ENCODE measurements around the gene TTC7B. TPM values are rescaled to one million over a fixed set of nuclear protein-coding genes. Genes with fewer than 3 reads are reported as not detected.

TTC7B gene
- total RNA-seq, 2 experiments from 2014 or later = 5.6 to 6.5 TPM

- Mint-ChIP-seq H3K27me3 (ENCODE audit: low read depth) (peaks cover 2% of the 10 kb centered on the region), H3K9me3 (peaks cover 8% of the 10 kb centered on the region), H3K27ac (peak overlapping the region; percentile 80), H3K36me3 (ENCODE audit: low read depth) (no peaks in the 10 kb centered on the region), H3K4me1 (ENCODE audit: low read depth) (peaks cover 14% of the 10 kb centered on the region), H3K4me3 (peak overlapping the region; percentile 76)
- peak; percentile 92 for DNase-seq
- CTCF ChIA-PET = interaction anchor here (0.6 to 3.3 kb wide), 25 partner anchors 10 to 1349 kb away, joined by 3 to 14 read pairs (median 4); partner anchors contain the start of gene ATXN3
- intact Hi-C loops (cut with micrococcal nuclease) = loop anchor here (1.0 to 5.0 kb wide), 10 partner anchors 61 to 803 kb away; partner anchors contain the start of genes EFCAB11, NRDE2, PSMC1 and RPS6KA5
These were observed 58.0 kb downstream of the TTC7B start for GRCh38 chr14:90758028-90758889.

GRCh38 chr14:90757452-90757851 is 58.8 kb downstream of the TTC7B start:
- CTCF ChIA-PET = interaction anchor here (0.7 to 3.3 kb wide), 12 partner anchors 9 to 472 kb away, joined by 3 to 14 read pairs (median 4); no protein-coding TSS in a partner anchor
- Mint-ChIP-seq H3K27ac (no peak overlapping the region), H3K36me3 (ENCODE audit: low read depth) (no peaks in the 10 kb centered on the region), H3K9me3 (peaks cover 1% of the 10 kb centered on the region), H3K4me3 (peak overlapping the region; percentile 69), H3K4me1 (ENCODE audit: low read depth) (peaks cover 14% of the 10 kb centered on the region), H3K27me3 (ENCODE audit: low read depth) (peaks cover under 1% of the 10 kb centered on the region)
- DNase-seq = no peak
- intact Hi-C loops (cut with micrococcal nuclease) = loop anchor here (5.0 kb wide), 2 partner anchors 240 to 415 kb away; no protein-coding TSS in a partner anchor

- no peaks in the 10 kb centered on the region for H3K36me3 Mint-ChIP-seq (ENCODE audit: low read depth)
- peak overlapping the region; percentile 69 for H3K4me3 Mint-ChIP-seq
- intact Hi-C loops (cut with micrococcal nuclease) = loop anchor here (5.0 kb wide), 2 partner anchors 240 to 415 kb away; no protein-coding TSS in a partner anchor
- no peak overlapping the region for H3K27ac Mint-ChIP-seq
- H3K4me1 Mint-ChIP-seq (ENCODE audit: low read depth) = peaks cover 14% of the 10 kb centered on the region
- H3K9me3 Mint-ChIP-seq = no peaks in the 10 kb centered on the region
- DNase-seq = no peak
- H3K27me3 Mint-ChIP-seq (ENCODE audit: low read depth) = no peaks in the 10 kb centered on the region
- CTCF ChIA-PET = interaction anchor here (0.7 to 3.3 kb wide), 8 partner anchors 8 to 521 kb away, joined by 3 to 14 read pairs (median 4); no protein-coding TSS in a partner anchor
These were observed 59.4 kb downstream of the TTC7B start for GRCh38 chr14:90756755-90757345.

- H3K36me3 Mint-ChIP-seq (ENCODE audit: low read depth) = no peaks in the 10 kb centered on the region
- intact Hi-C loops (cut with micrococcal nuclease) = loop anchor here (5.0 kb wide), 2 partner anchors 238 to 417 kb away; no protein-coding TSS in a partner anchor
- no peaks in the 10 kb centered on the region for H3K27me3 Mint-ChIP-seq (ENCODE audit: low read depth)
- CTCF ChIA-PET = interaction anchor here (0.7 kb wide), 1 partner anchor 10 kb away, joined by 3 read pairs; no protein-coding TSS in a partner anchor
- no peak for DNase-seq
- H3K9me3 Mint-ChIP-seq = no peaks in the 10 kb centered on the region
- peaks cover 14% of the 10 kb centered on the region for H3K4me1 Mint-ChIP-seq (ENCODE audit: low read depth)
- no peak overlapping the region for H3K27ac Mint-ChIP-seq
- H3K4me3 Mint-ChIP-seq = no peak overlapping the region
These were observed 60.4 kb downstream of the TTC7B start for GRCh38 chr14:90755661-90756304.

GRCh38 chr14:90753456-90754005 is 62.7 kb downstream of the TTC7B start:
- intact Hi-C loops (cut with micrococcal nuclease) = no loop called here
- Mint-ChIP-seq H3K36me3 (ENCODE audit: low read depth) (no peaks in the 10 kb centered on the region), H3K4me3 (no peak overlapping the region), H3K9me3 (peaks cover 6% of the 10 kb centered on the region), H3K27ac (no peak overlapping the region), H3K4me1 (ENCODE audit: low read depth) (peaks cover 6% of the 10 kb centered on the region), H3K27me3 (ENCODE audit: low read depth) (no peaks in the 10 kb centered on the region)
- CTCF ChIA-PET = no interaction called here
- no peak for DNase-seq

GRCh38 chr14:90750701-90751100 is 65.5 kb downstream of the TTC7B start:
- Mint-ChIP-seq H3K4me1 (ENCODE audit: low read depth) (no peaks in the 10 kb centered on the region), H3K9me3 (peaks cover 6% of the 10 kb centered on the region), H3K36me3 (ENCODE audit: low read depth) (no peaks in the 10 kb centered on the region), H3K27me3 (ENCODE audit: low read depth) (no peaks in the 10 kb centered on the region), H3K4me3 (no peak overlapping the region), H3K27ac (no peak overlapping the region)
- CTCF ChIA-PET = interaction anchor here (1.4 kb wide), 1 partner anchor 9 kb away, joined by 5 read pairs; no protein-coding TSS in a partner anchor
- DNase-seq = no peak
- intact Hi-C loops (cut with micrococcal nuclease) = no loop called here

- no peaks in the 10 kb centered on the region for H3K4me1 Mint-ChIP-seq (ENCODE audit: low read depth)
- intact Hi-C loops (cut with micrococcal nuclease) = no loop called here
- H3K36me3 Mint-ChIP-seq (ENCODE audit: low read depth) = no peaks in the 10 kb centered on the region
- no peak overlapping the region for H3K4me3 Mint-ChIP-seq
- peaks cover 6% of the 10 kb centered on the region for H3K9me3 Mint-ChIP-seq
- no peak overlapping the region for H3K27ac Mint-ChIP-seq
- H3K27me3 Mint-ChIP-seq (ENCODE audit: low read depth) = no peaks in the 10 kb centered on the region
- CTCF ChIA-PET = interaction anchor here (1.4 kb wide), 1 partner anchor 10 kb away, joined by 5 read pairs; no protein-coding TSS in a partner anchor
- no peak for DNase-seq
These were observed 66.0 kb downstream of the TTC7B start for GRCh38 chr14:90750191-90750590.

GRCh38 chr14:90747909-90748308 is 68.3 kb downstream of the TTC7B start:
- no peaks in the 10 kb centered on the region for H3K4me1 Mint-ChIP-seq (ENCODE audit: low read depth)
- H3K4me3 Mint-ChIP-seq = no peak overlapping the region
- no peak for DNase-seq
- no peaks in the 10 kb centered on the region for H3K27me3 Mint-ChIP-seq (ENCODE audit: low read depth)
- H3K9me3 Mint-ChIP-seq = peaks cover 6% of the 10 kb centered on the region
- no peak overlapping the region for H3K27ac Mint-ChIP-seq
- CTCF ChIA-PET = interaction anchor here (1.5 kb wide), 1 partner anchor 10 kb away, joined by 5 read pairs; no protein-coding TSS in a partner anchor
- intact Hi-C loops (cut with micrococcal nuclease) = no loop called here
- no peaks in the 10 kb centered on the region for H3K36me3 Mint-ChIP-seq (ENCODE audit: low read depth)

GRCh38 chr14:90743826-90744225 is 72.4 kb downstream of the TTC7B start:
- intact Hi-C loops (cut with micrococcal nuclease) = no loop called here
- no peaks in the 10 kb centered on the region for H3K4me1 Mint-ChIP-seq (ENCODE audit: low read depth)
- H3K27me3 Mint-ChIP-seq (ENCODE audit: low read depth) = no peaks in the 10 kb centered on the region
- no peak for DNase-seq
- CTCF ChIA-PET = interaction anchor here (3.5 kb wide), 1 partner anchor 14 kb away, joined by 14 read pairs; no protein-coding TSS in a partner anchor
- no peaks in the 10 kb centered on the region for H3K9me3 Mint-ChIP-seq
- H3K27ac Mint-ChIP-seq = no peak overlapping the region
- no peak overlapping the region for H3K4me3 Mint-ChIP-seq
- H3K36me3 Mint-ChIP-seq (ENCODE audit: low read depth) = no peaks in the 10 kb centered on the region

- no peak overlapping the region for H3K4me3 Mint-ChIP-seq
- H3K4me1 Mint-ChIP-seq (ENCODE audit: low read depth) = no peaks in the 10 kb centered on the region
- CTCF ChIA-PET = interaction anchor here (3.5 kb wide), 1 partner anchor 14 kb away, joined by 14 read pairs; no protein-coding TSS in a partner anchor
These were observed 72.8 kb downstream of the TTC7B start for GRCh38 chr14:90743425-90743824.

GRCh38 chr14:90742729-90743128 is 73.5 kb downstream of the TTC7B start:
- Mint-ChIP-seq H3K36me3 (ENCODE audit: low read depth) (no peaks in the 10 kb centered on the region), H3K4me1 (ENCODE audit: low read depth) (no peaks in the 10 kb centered on the region), H3K9me3 (no peaks in the 10 kb centered on the region), H3K27me3 (ENCODE audit: low read depth) (no peaks in the 10 kb centered on the region), H3K4me3 (no peak overlapping the region), H3K27ac (no peak overlapping the region)
- no peak for DNase-seq
- CTCF ChIA-PET = interaction anchor here (0.7 kb wide), 1 partner anchor 10 kb away, joined by 3 read pairs; no protein-coding TSS in a partner anchor
- intact Hi-C loops (cut with micrococcal nuclease) = no loop called here

More at GRCh38 chr14:90743425-90743824, 72.8 kb downstream of the TTC7B start:
- H3K36me3 Mint-ChIP-seq (ENCODE audit: low read depth) = no peaks in the 10 kb centered on the region
- no peaks in the 10 kb centered on the region for H3K27me3 Mint-ChIP-seq (ENCODE audit: low read depth)
- no peaks in the 10 kb centered on the region for H3K9me3 Mint-ChIP-seq
- intact Hi-C loops (cut with micrococcal nuclease) = no loop called here
- DNase-seq = no peak
- no peak overlapping the region for H3K27ac Mint-ChIP-seq

Measured in activated naive CD4-positive, alpha-beta T cell treated with anti-CD3 and anti-CD28 coated beads for 36 hours (primary cell).